SK-N-SH (cell line): ENCODE measurements around the gene SPEF1. TPM values are rescaled to one million over a fixed set of nuclear protein-coding genes. Genes with fewer than 3 reads are reported as not detected.

Source experiments
- CTCF ChIA-PET: fragments of 300-600, 350-600 bp; formaldehyde crosslinking; extraction: SDS; loops from one replicate; lab custom pipeline; 2021; lab: Yijun Ruan, JAX
- POLR2A ChIA-PET: fragments of 350-600 bp; sonication (Branson Sonifier 250); formaldehyde crosslinking; extraction: SDS; loops from one replicate; lab custom pipeline; 2020; ENCODE audit warnings: antibody characterized with exemption, inconsistent platforms; lab: Yijun Ruan, JAX
- DNase-seq: peaks from one replicate; pipeline ENCODE4 v3.0.0; 2012
- H2AFZ ChIP-seq: fragments of 200-600 bp; sonication (generic); 2 replicates; pipeline ENCODE4 v1.8.1; 2016; ENCODE audit warnings: antibody characterized with exemption, mild to moderate bottlenecking, low read depth
- H3F3A ChIP-seq: fragments of 200-600 bp; sonication (generic); replicated peaks from 2 replicates; pipeline ENCODE3; 2016; ENCODE audit warnings: antibody characterized with exemption, mild to moderate bottlenecking; ENCODE audit not compliant: insufficient read depth
- H3K27ac ChIP-seq, 2 experiments: fragments of 200-500 bp in 1 of 2; fragments of 200-600 bp in 1 of 2; sonication (Bioruptor generic) in 1 of 2; sonication (generic), shearing (Covaris generic) in 1 of 2; 2 replicates each; pipeline versions ENCODE4 v1.5.1 to v1.6.1; 2014 to 2016; ENCODE audit warnings: low read depth in 2 of 2, inconsistent platforms in 1 of 2, low read length in 1 of 2, mild to moderate bottlenecking in 1 of 2, mixed read lengths in 1 of 2
- H3K27me3 ChIP-seq: fragments of 200-600 bp; sonication (generic), shearing (Covaris generic); 2 replicates; pipeline ENCODE4 v1.6.1; 2016; ENCODE audit warnings: mixed run types; ENCODE audit not compliant: insufficient read depth
- H3K36me3 ChIP-seq, 2 experiments: fragments of 200-500 bp in 1 of 2; fragments of 200-600 bp in 1 of 2; sonication (Bioruptor generic) in 1 of 2; sonication (generic) in 1 of 2; replicated peaks in 1 of 2; 2 replicates each; pipeline versions ENCODE3 to v1.5.1; 2014 to 2016; ENCODE audit warnings: low read length in 1 of 2, mild to moderate bottlenecking in 1 of 2; ENCODE audit not compliant: insufficient read depth in 2 of 2, control insufficient read depth in 1 of 2
- H3K4me1 ChIP-seq, 2 experiments: fragments of 200-500 bp in 1 of 2; fragments of 200-600 bp in 1 of 2; sonication (Bioruptor generic) in 1 of 2; sonication (generic), shearing (Covaris generic) in 1 of 2; 2 replicates each; pipeline versions ENCODE4 v1.5.1 to v1.6.1; 2014 to 2016; ENCODE audit warnings: low read depth in 1 of 2, low read length in 1 of 2, mixed run types in 1 of 2; ENCODE audit not compliant: insufficient read depth in 2 of 2, control insufficient read depth in 1 of 2
- H3K4me2 ChIP-seq: fragments of 200-600 bp; sonication (generic), shearing (Covaris generic); 2 replicates; pipeline ENCODE4 v1.6.1; 2017; ENCODE audit warnings: mixed run types
- H3K4me3 ChIP-seq, 2 experiments: fragments of 200-500 bp in 1 of 2; fragments of 200-600 bp in 1 of 2; sonication (Bioruptor generic) in 1 of 2; sonication (generic), shearing (Covaris generic) in 1 of 2; 2 replicates each; pipeline versions ENCODE4 v1.5.1 to v1.8.1; 2014 to 2016; ENCODE audit warnings: low read depth in 2 of 2, inconsistent platforms in 1 of 2, low read length in 1 of 2, mild to moderate bottlenecking in 1 of 2, mixed read lengths in 1 of 2, moderate library complexity in 1 of 2
- H3K79me2 ChIP-seq: fragments of 200-600 bp; sonication (generic); 2 replicates; pipeline ENCODE4 v1.8.1; 2017; ENCODE audit warnings: mild to moderate bottlenecking; ENCODE audit not compliant: insufficient read depth
- H3K9ac ChIP-seq: fragments of 200-600 bp; sonication (generic); 2 replicates; pipeline ENCODE4 v1.6.1; 2017; ENCODE audit warnings: mixed run types
- H3K9me2 ChIP-seq: fragments of 200-600 bp; sonication (generic); 2 replicates; pipeline ENCODE4 v1.6.1; 2017; ENCODE audit warnings: mixed run types
- H3K9me3 ChIP-seq: fragments of 200-600 bp; sonication (generic); 2 replicates; pipeline ENCODE4 v1.6.1; 2017; ENCODE audit warnings: mixed run types, mild to moderate bottlenecking, moderate library complexity
- H4K20me1 ChIP-seq: fragments of 200-600 bp; sonication (generic); 2 replicates; pipeline ENCODE4 v1.6.1; 2017; ENCODE audit warnings: mild to moderate bottlenecking, mixed run types; ENCODE audit not compliant: insufficient read depth
- CHD2 ChIP-seq: fragments of 150-350 bp; IDR thresholded peaks from 2 replicates; pipeline ENCODE4 v1.6.1; 2018; ENCODE audit warnings: low read length; ENCODE audit not compliant: partially characterized antibody
- ELF1 ChIP-seq: IDR thresholded peaks from 2 replicates; pipeline ENCODE4 v1.4.0; 2012
- EP300 ChIP-seq, 2 experiments: IDR thresholded peaks; 2 replicates each; pipeline versions ENCODE4 v1.4.0 to v1.6.1; 2012; ENCODE audit warnings: borderline replicate concordance in 1 of 2, low read depth in 1 of 2, low read length in 1 of 2
- EZH2phosphoT487 ChIP-seq: fragments of 200-600 bp; sonication (generic); IDR thresholded peaks from 2 replicates; pipeline ENCODE4 v1.6.1; 2017; ENCODE audit warnings: low read depth, mixed run types, mild to moderate bottlenecking, antibody characterized with exemption, moderate library complexity, borderline replicate concordance
- FOXJ3 ChIP-seq: sonication (generic); formaldehyde crosslinking; IDR thresholded peaks from 2 replicates; pipeline ENCODE4 v1.5.1; 2020; ENCODE audit warnings: mild to moderate bottlenecking, missing genetic modification reagents
- FOXM1 ChIP-seq: IDR thresholded peaks from 2 replicates; pipeline ENCODE4 v1.4.0; 2012; ENCODE audit warnings: low read depth, mild to moderate bottlenecking
- MEF2A ChIP-seq: IDR thresholded peaks from 2 replicates; pipeline ENCODE4 v1.4.0; 2012; ENCODE audit warnings: low read depth, borderline replicate concordance
- NFIC ChIP-seq: IDR thresholded peaks from 2 replicates; pipeline ENCODE4 v1.4.0; 2012; ENCODE audit warnings: borderline replicate concordance
- REST ChIP-seq: IDR thresholded peaks from 2 replicates; pipeline ENCODE4 v1.6.1; 2012; ENCODE audit warnings: mild to moderate bottlenecking, low read depth, low read length, moderate library complexity
- SIN3A ChIP-seq: IDR thresholded peaks from 2 replicates; pipeline ENCODE4 v1.6.1; 2012; ENCODE audit warnings: low read depth, mild to moderate bottlenecking, low read length, moderate library complexity, borderline replicate concordance
- TAF1 ChIP-seq: IDR thresholded peaks from 2 replicates; pipeline ENCODE4 v1.6.1; 2012; ENCODE audit warnings: low read depth, mild to moderate bottlenecking, low read length, moderate library complexity, borderline replicate concordance
- TCF12 ChIP-seq: IDR thresholded peaks from 2 replicates; pipeline ENCODE4 v1.4.0; 2012
- ZBTB33 ChIP-seq: IDR thresholded peaks from 2 replicates; pipeline ENCODE4 v1.4.0; 2012; ENCODE audit warnings: low read depth, borderline replicate concordance
- WGBS: methylation state at CpG from one replicate; pipeline ENCODE4 v1.1.6; 2017; ENCODE audit warnings: low lambda C conversion rate; 5-methylcytosine and 5-hydroxymethylcytosine counted together
- polyA plus RNA-seq, 3 experiments: library from polyadenylated mRNA; depleted of rRNA; stranded (reverse); fragments of >200 nt; gene quantifications; 2 replicates each; pipeline ENCODE4 v1.2.3, GENCODE V29; 2012

Gene SPEF1
- polyA plus RNA-seq, 1 of the 3 experiments (the other 2 are of a cell fraction): 1.6 TPM

GRCh38 chr20:3825526-3825925 is 44.3 kb upstream of the SPEF1 start (continued):
- no peak for TF ChIP-seq REST
- no peak for TF ChIP-seq TCF12
- TF ChIP-seq NFIC: no peak
- no peak for TF ChIP-seq CHD2
- no peak for TF ChIP-seq SIN3A

- Histone ChIP-seq H3K36me3 (peaks cover 14 to 27% of the 10 kb centered on the region in 2 experiments), H3K27ac (no peak overlapping the region), H3K79me2 (peaks cover 17% of the 10 kb centered on the region), H2AFZ (no peak overlapping the region), H3K9me2 (no peaks in the 10 kb centered on the region), H3K9me3 (no peaks in the 10 kb centered on the region), H3K4me3 (no peak overlapping the region), H3F3A (no peaks in the 10 kb centered on the region), H3K9ac (no peak overlapping the region), H3K4me1 (peaks cover 11 to 14% of the 10 kb centered on the region in 2 experiments; a peak in 2 of 4 replicates), H3K27me3 (no peaks in the 10 kb centered on the region), H4K20me1 (no peaks in the 10 kb centered on the region), H3K4me2 (no peak overlapping the region)
- TF ChIP-seq FOXJ3 (CRISPR knock-in tag): no peak
- no peak for TF ChIP-seq EP300 (IDR thresholded peaks at IDR 0.05; ENCODE audit: borderline replicate concordance in 1 of 2, low read depth in 1 of 2, low read length in 1 of 2)
- no peak for TF ChIP-seq EZH2phosphoT487
- no peak for TF ChIP-seq CHD2
- TF ChIP-seq FOXM1: no peak
- TF ChIP-seq ELF1: no peak
- TF ChIP-seq MEF2A: no peak
- no peak for TF ChIP-seq ZBTB33
- no peak for TF ChIP-seq TAF1
- 92% methylated on average over 12 of the region's 20 CpGs for WGBS
- ChIA-PET CTCF (interaction anchor here (8.8 kb wide), 1 partner anchor 37 kb away, joined by 161 read pairs; the partner anchor contains the start of gene CENPB), POLR2A (interaction anchor here (0.6 kb wide), 1 partner anchor 13 kb away, joined by 4 read pairs; no protein-coding TSS in a partner anchor)
- no peak for DNase-seq
These were observed 42.6 kb upstream of the SPEF1 start for GRCh38 chr20:3823881-3824280.
